Mammary epithelial cell (primary cell): ENCODE data around the gene HSD17B3.

Source experiments
- CTCF ChIP-seq, 2 donors: IDR thresholded peaks in 1 of 2; conservative IDR thresholded peaks in 1 of 2; 2 replicates each; pipeline ENCODE4 v1.5.1; 2011 to 2012; ENCODE audit warnings: inconsistent platforms in 2 of 2, low read length in 2 of 2, mild to moderate bottlenecking in 2 of 2, control low read depth in 1 of 2, low read depth in 1 of 2; ENCODE audit not compliant: insufficient read depth in 1 of 2; ENCODE audit errors: extremely low read depth in 1 of 2
- EZH2 ChIP-seq: IDR thresholded peaks from 2 replicates; pipeline ENCODE4 v1.6.1; 2012; ENCODE audit warnings: low read length, inconsistent platforms, borderline replicate concordance

DNA sequence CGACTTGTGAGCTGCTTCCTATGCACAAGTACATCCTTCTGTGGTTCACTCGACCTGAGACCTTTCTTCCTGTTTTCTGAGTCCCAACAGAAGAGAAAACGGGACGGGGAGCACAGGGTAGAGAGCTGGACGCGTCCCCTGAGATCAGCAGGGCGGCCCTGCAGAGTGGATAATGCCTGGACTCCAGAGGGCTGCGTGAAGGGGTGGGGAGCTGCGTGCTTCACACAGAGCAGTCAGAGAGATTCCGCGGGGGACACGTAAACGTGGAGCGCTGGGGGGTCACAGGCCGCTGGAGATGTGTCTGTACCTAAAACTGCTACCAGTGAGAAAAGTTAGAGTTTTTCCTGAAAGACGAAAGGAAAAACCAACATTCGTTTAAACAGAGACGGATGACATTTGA is 46.3 kb downstream of the HSD17B3 start:
- TF ChIP-seq CTCF (conservative IDR thresholded peaks at IDR 0.05 in 1 of 2, IDR thresholded peaks at IDR 0.05 in 1 of 2; ENCODE audit: extremely low read depth in 1 of 2, insufficient read depth in 1 of 2, low read depth in 1 of 2, low read length in 2 of 2) (no peak), EZH2 (no peak)
